HG02623 (cell line): ENCODE results near the gene RAB4A.
A peak's percentile ranks its signal among the peaks of the same experiment; 100 is the strongest.

Source experiments
- ATAC-seq: cut with Tn5 transposase; IDR thresholded peaks from one replicate; pipeline ENCODE4 v1.9.1; 2021; ENCODE audit warnings: moderate library complexity; ENCODE audit not compliant: unreplicated experiment

RAB4A gene

GRCh38 chr1:229270547-229271447, at the start of gene RAB4A:
Gene RAB4A (plus strand): TSS chr1:229271111. CDS start chr1:229271340, 229 bp downstream.
- peak; percentile 90 for ATAC-seq

GRCh38 chr1:229222081-229222480, 48.8 kb upstream of the RAB4A start:
- no peak for ATAC-seq

- ATAC-seq, result no peak
Measured at GRCh38 chr1:229223498-229223897, 47.4 kb upstream of the RAB4A start.

GRCh38 chr1:229224308-229224707, 46.6 kb upstream of the RAB4A start:
- ATAC-seq, result no peak

GRCh38 chr1:229225331-229225782, 45.6 kb upstream of the RAB4A start:
- ATAC-seq, result no peak

GRCh38 chr1:229226796-229227195, 44.1 kb upstream of the RAB4A start:
- no peak for ATAC-seq

- no peak for ATAC-seq
Measured at GRCh38 chr1:229227298-229227919, 43.5 kb upstream of the RAB4A start.

GRCh38 chr1:229228522-229228921, 42.4 kb upstream of the RAB4A start:
- ATAC-seq, result no peak

GRCh38 chr1:229229137-229229720, 41.7 kb upstream of the RAB4A start:
- no peak for ATAC-seq

GRCh38 chr1:229229721-229230139, 41.2 kb upstream of the RAB4A start:
- no peak for ATAC-seq

- ATAC-seq, result no peak
Measured at GRCh38 chr1:229230140-229230892, 40.6 kb upstream of the RAB4A start.

GRCh38 chr1:229230893-229231753, 39.8 kb upstream of the RAB4A start:
- no peak for ATAC-seq

GRCh38 chr1:229231754-229232119, 39.2 kb upstream of the RAB4A start:
- ATAC-seq, result no peak

- no peak for ATAC-seq
Measured at GRCh38 chr1:229234870-229235472, 35.9 kb upstream of the RAB4A start.

GRCh38 chr1:229237320-229237719, 33.6 kb upstream of the RAB4A start:
- no peak for ATAC-seq

- ATAC-seq, result no peak
Measured at GRCh38 chr1:229238231-229238630, 32.7 kb upstream of the RAB4A start.

GRCh38 chr1:229238674-229239415, 32.1 kb upstream of the RAB4A start:
- ATAC-seq, result no peak

GRCh38 chr1:229240532-229240931, 30.4 kb upstream of the RAB4A start:
- ATAC-seq, result no peak

- ATAC-seq, result no peak
Measured at GRCh38 chr1:229241390-229241789, 29.5 kb upstream of the RAB4A start.
